Loucy (cell line): Measurements from ENCODE around the gene PID1.

Experiments used
- H2AFZ ChIP-seq: fragments of 200-600 bp; sonication (generic); 2 replicates; pipeline ENCODE4 v1.6.0; 2016; ENCODE audit warnings: antibody characterized with exemption, mild to moderate bottlenecking, low read length, moderate library complexity
- H3F3A ChIP-seq: fragments of 200-600 bp; 2 replicates; pipeline ENCODE4 v1.6.0; 2016; ENCODE audit warnings: antibody characterized with exemption, low read depth, mild to moderate bottlenecking
- H3K27me3 ChIP-seq: fragments of 200-600 bp; sonication (generic); 2 replicates; pipeline ENCODE4 v1.6.1; 2014; ENCODE audit warnings: low read length, mild to moderate bottlenecking; ENCODE audit not compliant: insufficient read depth, poor library complexity, severe bottlenecking
- H3K36me3 ChIP-seq: fragments of 200-600 bp; sonication (generic); 2 replicates; pipeline ENCODE4 v1.6.1; 2016; ENCODE audit warnings: low read length; ENCODE audit not compliant: insufficient read depth
- H3K4me1 ChIP-seq: fragments of 200-600 bp; sonication (generic); 2 replicates; pipeline ENCODE4 v1.5.1; 2014; ENCODE audit warnings: low read length, mild to moderate bottlenecking; ENCODE audit not compliant: insufficient read depth, poor library complexity, severe bottlenecking
- H3K4me2 ChIP-seq: fragments of 200-600 bp; sonication (generic); 2 replicates; pipeline ENCODE4 v1.6.0; 2014; ENCODE audit warnings: antibody characterized with exemption, low read length, low read depth, mild to moderate bottlenecking; ENCODE audit not compliant: poor library complexity, severe bottlenecking
- H3K4me3 ChIP-seq: fragments of 200-600 bp; sonication (generic); 2 replicates; pipeline ENCODE4 v1.5.1; 2014; ENCODE audit warnings: low read length, mild to moderate bottlenecking, mixed read lengths; ENCODE audit not compliant: poor library complexity, severe bottlenecking
- H3K79me2 ChIP-seq: fragments of 200-600 bp; sonication (generic); 2 replicates; pipeline ENCODE4 v1.6.1; 2014; ENCODE audit warnings: low read length; ENCODE audit not compliant: insufficient read depth
- H3K9ac ChIP-seq: fragments of 200-600 bp; sonication (generic); 2 replicates; pipeline ENCODE4 v1.6.0; 2014; ENCODE audit warnings: mild to moderate bottlenecking, low read depth, low read length, moderate library complexity; ENCODE audit not compliant: poor library complexity, severe bottlenecking
- H3K9me2 ChIP-seq: fragments of 200-600 bp; sonication (generic); replicated peaks from 2 replicates; pipeline ENCODE4 v1.6.1; 2016; ENCODE audit warnings: low read depth, low read length, mixed read lengths
- H3K9me3 ChIP-seq: fragments of 200-600 bp; sonication (generic); 2 replicates; pipeline ENCODE4 v1.6.1; 2014; ENCODE audit warnings: mild to moderate bottlenecking, antibody characterized with exemption, low read length, low read depth; ENCODE audit not compliant: insufficient read depth
- H4K20me1 ChIP-seq: fragments of 200-600 bp; sonication (generic); 2 replicates; pipeline ENCODE4 v1.6.0; 2014; ENCODE audit warnings: antibody characterized with exemption, low read length, mild to moderate bottlenecking; ENCODE audit not compliant: insufficient read depth, poor library complexity, severe bottlenecking
- CTCF ChIP-seq: fragments of 200-600 bp; sonication (generic); conservative IDR thresholded peaks from 2 replicates; pipeline ENCODE4 v1.5.1; 2014; ENCODE audit warnings: mild to moderate bottlenecking, antibody characterized with exemption, low read length
- EZH2phosphoT487 ChIP-seq: fragments of 200-600 bp; IDR thresholded peaks from 2 replicates; pipeline ENCODE4 v1.6.1; 2018; ENCODE audit warnings: antibody characterized with exemption, mild to moderate bottlenecking, moderate library complexity, borderline replicate concordance

Gene PID1

GRCh38 chr2:229154381-229154780 lies 116.7 kb downstream of the PID1 start:
- H3K36me3 ChIP-seq: no peaks in the 10 kb centered on the region
- no peak overlapping the region for H2AFZ ChIP-seq
- no peaks in the 10 kb centered on the region for H3F3A ChIP-seq
- no peaks in the 10 kb centered on the region for H3K27me3 ChIP-seq
- H3K79me2 ChIP-seq: no peaks in the 10 kb centered on the region
- no peaks in the 10 kb centered on the region for H4K20me1 ChIP-seq
- H3K9ac ChIP-seq: no peak overlapping the region
- no peaks in the 10 kb centered on the region for H3K9me3 ChIP-seq
- H3K4me1 ChIP-seq: no peaks in the 10 kb centered on the region
- no peak overlapping the region for H3K4me3 ChIP-seq
- H3K9me2 ChIP-seq: no peaks in the 10 kb centered on the region
- H3K4me2 ChIP-seq: no peak overlapping the region
- TF ChIP-seq EZH2phosphoT487 (no peak), CTCF (no peak)

- Histone ChIP-seq H3K27me3 (no peaks in the 10 kb centered on the region), H3K4me3 (no peak overlapping the region), H3K36me3 (no peaks in the 10 kb centered on the region), H3K4me2 (no peak overlapping the region), H3F3A (no peaks in the 10 kb centered on the region), H3K9me2 (no peaks in the 10 kb centered on the region), H4K20me1 (no peaks in the 10 kb centered on the region), H3K9ac (no peak overlapping the region), H3K9me3 (no peaks in the 10 kb centered on the region), H2AFZ (no peak overlapping the region), H3K79me2 (no peaks in the 10 kb centered on the region), H3K4me1 (no peaks in the 10 kb centered on the region)
- TF ChIP-seq CTCF (no peak), EZH2phosphoT487 (no peak)
Observed at GRCh38 chr2:229153951-229154350, 117.1 kb downstream of the PID1 start.

- Histone ChIP-seq H4K20me1 (no peaks in the 10 kb centered on the region), H3K79me2 (no peaks in the 10 kb centered on the region), H3F3A (no peaks in the 10 kb centered on the region), H3K9me2 (no peaks in the 10 kb centered on the region), H3K36me3 (no peaks in the 10 kb centered on the region), H3K4me1 (no peaks in the 10 kb centered on the region), H3K4me3 (no peak overlapping the region), H3K4me2 (no peak overlapping the region), H3K27me3 (no peaks in the 10 kb centered on the region), H3K9me3 (no peaks in the 10 kb centered on the region), H2AFZ (no peak overlapping the region), H3K9ac (no peak overlapping the region)
- no peak for TF ChIP-seq EZH2phosphoT487
- no peak for TF ChIP-seq CTCF
Observed at GRCh38 chr2:229153267-229153666, 117.8 kb downstream of the PID1 start.
